ENCODE measurements around the gene TXN.

TXN gene

DNA sequence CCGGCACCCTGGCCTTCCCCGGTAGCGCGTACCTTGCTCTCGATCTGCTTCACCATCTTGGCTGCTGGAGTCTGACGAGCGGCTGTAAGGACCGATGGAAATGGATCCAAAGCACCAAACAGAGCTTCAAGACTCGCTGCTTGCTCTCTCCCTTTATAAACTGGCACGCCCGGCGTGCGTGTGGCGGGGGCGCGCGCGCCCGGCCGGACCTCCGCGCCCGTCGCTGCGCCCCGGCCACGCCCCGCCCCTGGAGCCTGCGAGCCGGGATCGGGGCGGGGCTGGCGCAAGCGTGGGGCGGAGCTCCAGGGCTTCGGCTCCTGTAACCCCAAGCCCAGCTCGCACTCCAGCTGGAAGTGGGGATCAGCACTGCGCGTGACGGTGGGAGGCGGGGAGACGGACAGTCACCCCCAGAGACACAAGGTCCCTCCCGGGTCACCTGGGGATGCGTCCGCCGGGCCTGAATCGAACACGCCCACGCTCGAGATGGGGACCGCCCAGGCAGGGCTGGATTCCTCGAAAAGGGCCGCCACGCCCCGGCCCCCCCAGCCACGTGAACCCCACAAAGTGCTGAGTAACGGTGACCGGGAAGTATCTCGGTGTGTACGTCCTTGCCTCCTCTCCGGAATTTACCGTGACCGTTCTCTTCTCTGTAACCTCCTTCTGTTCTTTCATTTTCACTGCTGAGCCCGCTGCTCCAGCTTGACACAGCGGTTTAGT is at the start of gene TXN:
TSS of gene TXN (minus strand) at position 128 of the 717 bp plus-strand sequence. CDS start at position 56, 72 bp downstream.
- DNase-seq, result peak; percentile 75 to 80

DNA sequence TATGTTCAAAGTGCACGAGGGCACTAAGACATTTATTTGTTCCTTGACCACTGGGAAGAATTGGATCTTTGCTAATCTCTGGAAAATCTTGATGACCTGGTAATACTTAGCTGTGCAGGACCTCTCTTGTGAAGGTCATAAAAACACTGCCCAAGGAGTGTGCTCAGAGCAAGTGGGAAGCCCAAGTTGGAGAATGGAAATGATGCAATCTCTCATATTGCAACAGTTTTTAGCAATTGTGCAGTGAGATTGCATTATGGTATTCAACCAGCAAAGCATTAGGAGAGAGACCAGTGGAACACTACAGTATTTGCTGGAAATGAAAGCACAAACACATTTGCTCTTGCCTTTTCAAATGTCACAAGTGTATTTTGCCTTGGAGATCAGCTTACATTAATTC is 46.8 kb upstream of the TXN start:
- no peak for DNase-seq

DNA sequence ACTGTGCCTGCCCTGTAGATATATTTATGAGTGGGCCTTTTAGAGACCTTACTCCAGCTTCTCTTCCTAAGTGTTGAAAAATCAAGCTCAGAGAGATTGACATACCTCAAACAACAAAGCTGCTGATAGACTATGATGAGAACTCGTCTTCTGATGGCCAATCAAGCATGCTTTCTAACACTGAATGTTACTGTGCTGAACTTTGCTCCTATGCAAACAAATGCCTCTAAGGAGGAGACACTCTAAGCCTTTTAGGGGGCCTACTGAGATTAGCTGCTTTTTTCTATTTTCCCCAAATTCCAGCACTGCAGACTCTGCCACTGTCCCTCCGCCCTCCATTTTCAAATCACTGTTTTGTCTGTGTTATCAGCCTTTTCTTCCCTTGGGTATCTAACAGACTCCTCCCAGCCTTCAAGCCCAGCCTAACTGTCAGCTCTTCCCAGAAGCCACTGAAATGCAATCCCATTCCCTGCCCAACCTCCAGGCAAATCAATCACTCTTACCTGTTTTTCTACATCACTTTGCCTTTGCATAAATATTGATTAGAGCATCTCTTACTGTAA is 41.8 kb upstream of the TXN start:
- DNase-seq, result no peak

DNA sequence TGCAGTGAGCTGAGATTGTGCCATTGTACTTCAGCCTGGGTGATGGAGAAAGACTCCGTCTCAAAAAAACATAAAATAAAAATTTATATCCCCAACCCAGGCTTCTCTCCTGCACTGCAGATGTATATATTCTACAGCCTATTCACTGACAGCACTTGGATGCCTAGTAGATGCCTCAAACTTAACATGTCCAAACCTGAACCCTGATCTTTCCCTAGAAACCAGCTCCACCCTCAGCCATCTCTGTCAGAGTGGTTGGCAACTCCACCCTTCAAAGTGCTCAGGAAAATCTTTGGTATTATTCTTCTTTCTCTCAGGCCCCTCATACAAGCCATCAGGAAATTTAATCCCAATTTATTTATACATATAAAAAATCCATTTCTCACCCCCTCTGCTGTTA is 36.9 kb upstream of the TXN start:
- DNase-seq, result no peak

DNA sequence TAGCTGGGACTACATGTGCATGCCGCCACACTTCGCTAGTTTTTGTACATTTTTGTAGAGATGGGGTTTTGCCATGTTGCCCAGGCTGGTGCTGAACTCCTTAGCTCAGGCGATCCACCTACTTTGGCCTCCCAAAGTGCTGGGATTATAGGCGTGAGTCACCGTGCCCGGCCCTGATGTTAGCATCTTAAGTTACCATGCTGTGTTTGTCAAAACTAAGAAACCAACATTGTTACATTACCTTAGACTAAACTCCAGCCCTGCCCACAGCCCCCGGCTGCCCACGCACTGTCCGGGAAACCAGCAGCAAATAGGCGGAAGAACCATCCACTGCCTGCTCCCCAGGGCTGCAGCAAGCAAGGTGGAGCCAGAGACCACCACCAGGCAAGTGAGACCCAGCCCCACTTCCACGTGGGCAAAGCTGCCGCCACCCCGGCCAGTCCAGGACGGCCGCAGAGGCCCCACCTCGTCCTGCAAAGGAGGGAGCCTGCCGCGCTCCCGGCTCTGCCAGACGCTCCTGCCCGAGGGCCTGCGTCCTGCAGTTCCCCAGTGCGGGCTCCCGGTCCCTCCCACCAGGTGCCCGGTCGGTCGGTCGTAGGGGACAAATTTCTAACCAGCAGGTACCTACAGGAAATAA is 35.7 kb upstream of the TXN start:
- DNase-seq, result no peak

DNA sequence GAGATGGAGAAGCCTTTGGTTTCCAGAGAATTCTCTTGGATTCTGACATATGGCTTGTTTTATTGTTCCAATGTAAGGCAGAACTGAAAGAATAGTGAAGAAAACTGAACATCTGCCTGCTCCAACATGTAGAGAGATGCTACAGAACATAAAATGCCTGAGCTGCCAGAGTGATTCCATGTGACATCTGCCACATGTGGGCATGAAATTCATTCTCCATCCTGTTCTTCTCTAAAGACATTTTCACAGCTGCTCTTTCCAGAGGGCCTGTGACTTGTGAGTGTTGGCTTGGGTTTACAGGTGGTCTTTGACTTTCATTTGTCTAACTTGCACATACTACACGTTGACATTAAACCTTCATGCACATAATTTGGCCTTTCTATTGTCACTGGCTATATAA is 33.7 kb upstream of the TXN start:
- no peak for DNase-seq

DNA sequence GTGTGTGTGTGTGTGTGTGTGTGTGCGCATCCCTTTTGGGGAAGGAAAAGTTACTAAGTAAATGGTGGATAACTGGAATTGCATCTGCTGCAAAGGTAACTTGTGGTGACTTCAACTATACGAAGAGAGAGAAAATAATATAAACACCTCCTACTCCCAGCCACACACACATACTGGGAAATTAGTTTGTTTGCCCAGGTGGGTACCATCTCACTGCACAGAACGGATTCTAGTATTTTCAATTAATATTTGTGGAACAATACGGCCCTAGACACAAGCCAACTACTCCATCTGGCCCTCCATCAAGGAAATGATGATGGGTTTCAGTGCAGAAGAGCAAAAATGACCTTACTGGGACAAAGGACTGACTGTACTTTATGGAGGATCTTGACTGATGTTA is 32.2 kb upstream of the TXN start:
- no peak for DNase-seq

DNA sequence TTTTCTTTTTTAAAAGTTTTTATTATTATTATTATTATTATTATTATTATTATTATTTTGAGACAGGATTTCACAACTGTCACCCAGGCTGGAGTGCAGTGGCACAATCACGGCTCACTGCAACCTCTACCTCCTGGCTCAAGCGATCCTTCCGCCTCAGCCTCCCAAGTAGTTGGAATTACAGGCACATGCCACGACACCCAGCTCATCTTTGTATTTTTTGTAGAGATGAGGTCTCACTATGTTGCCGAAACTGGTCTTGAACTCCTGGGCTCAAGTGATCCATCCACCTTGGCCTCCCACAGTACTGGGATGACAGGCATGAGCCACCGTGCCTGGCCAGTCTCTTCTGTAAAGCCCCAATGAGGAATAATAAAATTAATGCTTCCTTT is 31.0 kb upstream of the TXN start:
- DNase-seq, result no peak

DNA sequence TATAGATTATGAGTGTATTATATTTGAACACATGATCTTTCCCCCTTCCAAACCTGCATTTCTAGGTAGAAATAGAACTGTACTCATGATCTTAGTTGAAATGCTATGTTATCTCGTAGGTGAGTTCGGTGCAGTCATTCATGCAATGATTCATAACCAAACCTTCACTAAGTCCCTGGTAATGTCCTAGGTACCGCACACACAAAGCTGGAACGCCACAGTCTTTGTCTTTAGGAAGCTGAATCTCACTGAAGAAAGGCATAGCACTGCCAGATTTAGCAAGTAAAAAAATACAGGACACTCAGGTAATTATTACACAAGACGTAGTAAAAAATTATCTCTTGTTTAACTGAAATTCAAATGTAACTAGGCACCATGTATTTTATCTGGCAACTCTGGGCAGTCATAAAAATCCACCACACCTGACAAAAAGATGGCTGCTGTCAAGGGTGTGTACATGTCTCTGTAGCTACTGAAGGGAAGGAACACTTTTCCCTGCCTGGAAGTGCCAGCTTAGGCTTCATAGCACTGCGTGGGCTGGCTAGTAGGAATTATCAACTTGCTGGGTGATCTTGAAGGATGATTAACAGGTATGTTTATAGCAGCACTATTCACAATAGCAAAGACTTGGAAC is 28.0 kb upstream of the TXN start:
- no peak for DNase-seq

DNA sequence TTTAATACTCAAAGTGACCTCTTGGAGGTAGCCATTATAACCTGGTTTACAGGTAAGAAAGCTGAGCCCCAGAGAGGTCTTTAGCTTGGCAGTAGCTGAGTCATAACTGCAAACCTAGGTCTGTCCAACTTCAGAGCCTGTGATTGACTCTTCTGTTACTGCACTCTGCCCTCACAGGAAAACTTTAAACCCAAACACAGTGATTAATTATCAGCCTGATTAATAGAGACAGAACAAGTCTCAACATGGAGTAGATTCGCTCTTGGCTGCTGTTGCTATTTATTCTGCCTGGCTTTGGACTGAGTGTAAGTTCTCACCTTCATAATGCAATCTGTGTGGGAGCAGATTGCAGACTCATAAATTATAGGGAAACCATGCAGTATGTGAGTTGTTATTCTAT is 27.4 kb upstream of the TXN start:
- no peak for DNase-seq

DNA sequence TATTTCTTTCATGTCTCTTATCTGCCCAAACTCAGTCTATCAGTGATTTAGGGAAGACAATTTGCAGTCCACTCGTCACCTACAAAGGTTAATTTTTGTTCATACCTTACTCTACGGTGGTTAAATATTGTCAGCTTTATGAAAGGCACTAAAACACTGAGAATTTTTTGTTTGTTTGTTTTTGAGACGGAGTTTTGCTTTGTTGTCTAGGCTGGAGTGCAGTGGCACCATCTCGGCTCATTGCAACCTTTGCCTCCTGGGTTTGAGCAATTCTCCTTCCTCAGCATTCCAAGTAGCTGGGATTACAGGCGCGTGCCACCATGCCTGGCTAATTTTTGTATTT is 26.4 kb upstream of the TXN start:
- DNase-seq, result no peak

DNA sequence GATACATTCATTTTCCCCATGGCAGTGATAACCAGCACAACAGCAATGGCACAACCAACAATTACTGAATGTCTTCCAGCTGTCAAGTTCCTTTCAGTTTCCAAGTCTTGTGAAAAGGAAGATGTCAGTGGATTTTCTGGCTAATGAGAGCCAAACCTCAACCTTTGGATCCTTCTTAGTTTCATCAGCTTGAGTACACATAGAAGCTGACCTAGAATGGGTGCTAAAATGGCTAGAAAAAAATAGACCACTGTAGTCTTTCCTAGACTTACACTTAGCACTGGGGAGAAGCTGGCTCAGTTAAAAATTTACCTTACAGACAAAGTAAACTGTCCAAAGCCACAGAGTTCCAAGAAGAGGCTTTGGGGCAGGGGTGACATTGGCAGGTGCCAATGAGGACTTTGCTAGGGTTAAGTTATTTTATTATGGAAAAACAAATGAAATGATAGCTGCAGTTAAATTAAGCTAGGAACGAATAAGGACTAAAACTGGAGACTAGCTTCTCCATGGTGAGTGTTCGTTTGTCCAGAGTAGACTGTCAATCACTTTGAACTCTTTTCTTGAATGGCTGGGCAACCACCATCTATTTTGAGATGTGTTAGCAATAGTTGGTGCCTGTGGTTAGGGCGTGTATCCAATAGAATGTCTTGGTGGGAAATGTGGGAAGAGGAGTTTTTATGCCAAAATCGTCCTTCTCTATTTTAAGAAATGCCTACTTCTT is 25.9 kb upstream of the TXN start:
- no peak for DNase-seq

DNA sequence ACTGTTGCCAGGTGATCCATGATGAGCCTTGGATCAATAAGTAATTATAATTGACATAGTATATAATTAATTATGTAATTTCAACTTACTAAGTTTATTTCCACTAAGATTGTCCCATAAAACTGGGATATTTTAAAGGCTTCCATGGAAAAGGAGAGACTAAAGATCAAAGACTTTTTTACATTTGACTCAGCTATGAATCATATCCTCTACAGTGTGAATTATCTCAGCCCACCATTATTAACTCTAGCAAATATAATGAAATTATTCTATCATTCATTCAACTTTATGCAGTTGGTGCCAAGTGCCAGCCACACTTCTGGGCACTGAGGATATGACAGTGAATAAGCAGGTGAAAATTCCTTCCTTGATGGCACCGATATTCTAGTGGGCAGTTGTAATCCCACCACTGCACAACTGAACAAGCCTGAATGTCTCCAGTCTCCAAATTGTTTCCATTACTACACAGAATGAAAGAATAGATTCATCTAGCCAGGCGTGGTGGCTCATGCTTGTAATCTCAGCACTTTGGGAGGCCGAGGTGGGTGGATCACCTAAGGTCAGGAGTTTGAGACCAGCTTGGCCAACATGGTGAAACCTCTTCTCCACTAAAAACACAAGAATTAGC is 21.9 kb upstream of the TXN start:
- no peak for DNase-seq

DNA sequence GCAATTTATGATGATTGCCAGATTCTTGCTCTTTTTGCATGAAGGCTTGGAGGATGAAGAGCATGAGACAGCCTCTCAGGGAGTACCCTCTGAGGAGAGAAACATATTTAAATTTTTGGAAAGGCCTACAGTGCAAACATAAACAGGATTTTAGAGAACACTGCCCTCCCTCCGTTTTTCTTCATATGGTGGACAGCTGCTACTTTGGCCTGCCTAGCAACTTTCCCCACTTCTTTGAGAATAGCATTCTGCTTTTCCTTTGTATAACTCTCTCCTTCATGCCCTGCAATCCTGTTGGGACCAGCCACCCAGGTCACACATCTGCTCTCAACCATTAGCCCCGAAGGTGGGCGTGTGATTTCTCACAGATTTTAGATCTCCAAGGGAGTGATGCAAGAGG is 20.5 kb upstream of the TXN start:
- DNase-seq, result no peak

DNA sequence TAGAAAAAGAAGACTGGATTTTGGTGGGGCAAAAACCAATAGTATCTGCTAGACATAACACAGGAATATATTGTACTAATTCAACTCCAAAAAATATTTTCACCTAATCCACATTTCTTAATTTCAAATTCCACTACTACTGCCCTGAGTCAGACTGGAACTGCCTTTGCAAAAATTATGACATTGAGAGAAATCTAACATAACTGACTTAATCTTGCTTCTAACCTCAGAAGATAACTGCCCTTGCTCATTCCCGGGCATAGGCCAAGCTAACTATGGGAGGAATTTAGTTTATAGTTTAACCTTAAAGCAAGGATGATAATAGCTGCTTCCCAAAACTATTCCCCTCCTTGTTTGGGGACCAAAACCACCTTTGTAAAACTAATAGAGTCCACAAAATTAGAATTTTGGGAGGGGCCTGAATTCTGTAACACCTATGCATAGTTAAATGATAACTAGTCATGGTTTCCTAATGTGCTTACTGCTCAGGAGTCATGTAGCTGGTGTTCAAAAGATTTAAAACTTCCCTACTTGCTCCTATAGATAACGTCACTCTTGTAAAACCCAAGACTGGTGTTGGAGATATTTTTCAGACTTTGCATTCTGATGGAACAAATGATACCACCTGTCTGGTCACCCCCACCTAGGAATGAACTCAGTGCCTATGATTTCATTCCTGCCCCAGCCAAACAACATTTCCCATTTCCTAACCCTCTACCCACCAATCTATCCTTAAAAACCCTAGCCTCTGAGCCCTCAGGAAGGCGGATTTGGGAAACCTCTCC is 14.1 kb upstream of the TXN start:
- no peak for DNase-seq

DNA sequence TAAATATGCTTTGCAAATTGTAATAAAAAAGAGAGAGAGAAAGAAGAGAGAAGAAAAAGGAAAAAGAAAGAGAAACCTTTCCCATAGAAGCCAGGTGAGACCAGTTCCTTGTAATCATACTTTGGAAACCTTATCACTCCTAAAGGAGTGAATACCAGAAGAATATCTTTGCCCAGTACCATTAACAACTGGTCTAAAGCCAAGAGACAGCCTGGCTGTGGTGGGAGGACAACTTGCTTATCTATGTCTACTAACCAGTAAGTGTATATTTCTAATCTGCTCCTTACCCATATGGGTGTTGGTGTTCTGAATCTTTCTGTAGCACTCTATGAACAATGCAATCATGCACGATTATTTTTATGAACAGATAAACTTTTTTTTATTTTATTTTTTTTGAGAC is 10.5 kb upstream of the TXN start:
- DNase-seq, result no peak

DNA sequence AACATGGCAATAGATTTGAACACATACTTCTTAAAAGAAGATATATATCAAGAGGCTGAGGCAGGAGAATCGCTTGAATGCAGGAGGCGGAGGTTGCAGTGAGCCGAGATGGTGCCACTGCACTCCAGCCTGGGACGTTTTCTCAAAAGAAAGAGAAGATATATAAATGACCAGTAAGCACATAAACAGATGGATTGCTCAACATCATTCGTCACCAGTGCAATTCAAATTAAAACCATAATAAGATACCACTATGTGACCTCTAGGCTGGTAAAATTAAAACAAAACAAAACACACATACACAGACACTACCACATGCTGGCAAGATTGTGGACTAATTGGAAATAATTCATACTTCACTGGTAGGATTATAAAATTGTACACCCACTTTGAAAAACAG is 5.3 kb upstream of the TXN start:
- DNase-seq, result no peak

DNA sequence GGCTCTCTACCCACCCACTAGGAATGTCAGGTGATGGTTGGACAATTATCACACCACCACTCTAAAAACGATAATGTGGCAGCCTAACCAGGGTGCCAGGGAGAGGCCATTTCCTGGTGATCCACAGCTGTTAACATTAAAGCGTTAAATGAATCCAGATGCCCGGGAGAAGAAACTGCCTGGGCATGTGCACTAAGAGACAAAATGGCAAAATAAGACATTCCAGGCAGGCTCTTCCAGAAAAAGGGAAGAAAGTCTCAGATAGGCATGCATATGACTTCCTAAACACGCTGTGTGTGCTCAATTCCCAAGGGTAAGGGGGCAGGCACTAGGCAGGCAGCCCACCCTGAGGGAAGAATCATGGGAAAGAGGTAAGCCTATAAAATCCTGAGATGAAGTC is 4.6 kb upstream of the TXN start:
- DNase-seq, result no peak

DNA sequence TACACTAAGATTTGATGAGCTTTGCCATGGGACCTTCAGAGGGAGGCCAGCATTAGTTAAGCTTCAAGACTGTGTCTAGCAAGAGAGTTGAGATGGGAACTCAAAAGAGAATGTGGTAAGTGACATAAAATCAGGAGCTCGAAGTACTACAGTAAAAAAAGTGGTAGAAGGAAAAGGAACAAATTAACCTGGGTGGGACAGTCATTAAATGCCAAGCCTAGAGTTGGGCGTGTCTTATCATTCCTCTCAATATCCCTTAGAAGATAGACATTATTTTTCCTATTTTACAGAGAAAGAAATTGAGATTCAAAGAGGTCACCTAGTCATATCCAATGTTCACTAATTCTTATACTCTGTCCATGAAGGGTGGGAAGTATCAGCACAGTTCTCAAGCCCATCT is 3.3 kb upstream of the TXN start:
- no peak for DNase-seq

DNA sequence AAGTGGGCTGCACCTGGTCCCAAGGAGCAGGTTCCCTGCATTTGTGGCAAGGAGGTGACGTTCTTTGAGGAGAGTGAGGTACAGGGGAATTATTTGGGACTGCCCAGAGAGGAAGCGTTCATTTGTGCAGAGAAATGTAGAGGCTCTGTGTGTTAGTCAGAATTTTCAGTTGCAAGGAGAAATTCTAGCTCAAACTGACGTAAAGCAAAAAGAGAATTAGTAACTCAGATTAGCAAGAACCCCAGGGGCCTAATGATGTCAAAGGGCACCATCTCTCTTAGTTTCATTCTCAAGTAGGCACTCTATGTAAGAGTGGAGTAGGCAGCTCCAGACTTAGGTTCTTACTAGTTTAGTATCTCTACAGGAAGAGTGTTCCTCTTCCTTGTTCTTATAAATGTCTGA is 2.4 kb upstream of the TXN start:
- no peak for DNase-seq

DNA sequence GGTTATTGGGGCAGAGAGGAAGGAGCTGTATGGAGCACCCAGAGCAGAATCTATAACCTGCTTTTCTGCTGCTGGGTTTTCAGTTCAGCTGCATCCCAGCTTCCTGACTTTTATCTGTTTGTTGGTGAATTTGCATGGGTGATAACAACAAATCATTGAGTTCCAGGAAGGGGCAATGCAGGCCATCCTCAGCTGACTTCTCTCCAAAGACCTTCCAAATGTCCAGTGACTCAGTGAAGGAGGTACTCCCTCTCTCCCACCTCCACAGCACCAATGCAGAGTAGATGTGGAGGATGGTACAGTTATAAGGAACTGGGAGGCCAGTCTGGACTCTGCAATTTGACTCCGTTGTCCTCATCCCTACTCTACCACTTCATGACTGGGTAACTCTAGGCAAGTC is 1.6 kb upstream of the TXN start:
- no peak for DNase-seq

DNA sequence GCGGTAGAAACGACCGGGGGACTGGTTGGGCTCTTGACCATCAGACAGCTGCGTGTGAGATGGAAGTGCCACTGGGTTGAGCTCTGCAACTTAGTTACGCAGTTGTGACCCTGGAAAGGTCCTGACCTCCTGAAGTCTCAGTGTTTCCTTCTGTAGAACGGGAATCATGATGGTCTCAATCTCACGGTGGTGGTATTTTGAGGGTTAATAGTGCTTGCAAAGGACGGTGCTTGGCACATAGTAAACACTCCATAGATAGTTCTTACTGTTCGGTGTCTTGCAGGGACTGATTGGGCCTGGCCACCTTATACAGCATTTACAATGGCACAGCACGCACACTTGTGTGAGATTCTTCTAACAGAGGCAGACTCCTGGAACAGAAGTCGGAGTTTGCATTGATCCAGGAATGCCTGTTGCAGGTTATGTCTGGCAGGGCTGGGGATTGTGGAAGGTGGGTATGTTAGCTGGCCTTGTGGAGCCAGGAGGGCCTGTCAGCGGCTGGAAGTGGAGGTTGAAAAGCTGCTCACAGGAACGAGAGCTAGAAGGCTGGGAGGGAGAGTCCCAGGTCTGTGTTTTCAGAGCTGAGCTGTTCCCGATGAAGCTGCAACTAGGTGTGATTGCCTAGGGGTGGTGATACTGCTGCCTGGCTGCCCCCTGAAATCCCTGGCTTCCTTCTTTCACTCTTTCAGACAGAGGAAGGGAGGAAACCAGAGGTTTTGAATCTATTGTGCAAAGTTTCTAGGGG is 962 bp upstream of the TXN start:
- DNase-seq, result no peak
